ENCODE data around the gene BTRC. TPM values are rescaled to one million over a fixed set of nuclear protein-coding genes. Genes with fewer than 3 reads are reported as not detected.
A peak's percentile ranks its signal among the peaks of the same experiment; 100 is the strongest.

BTRC gene
- 10 to 100 TPM in 1 of 5 donors, 1 to 10 TPM in 4; 3.5 to 14.5 (median 5.3) TPM for total RNA-seq
- 1 to 10 TPM; 3.9 to 4.9 (median 4.1) TPM for polyA plus RNA-seq
- long read RNA-seq, donor 1, full-length matches to known transcripts, result 1 of 1 reads
- long read RNA-seq, donor 1, partial matches to known transcripts, result 0 of 1 reads
- long read RNA-seq, donor 1, other reads (novel, unspliced or antisense), result 0 of 1 reads
- long read RNA-seq, donor 2, full-length matches to known transcripts, result 1 of 1 reads
- long read RNA-seq, donor 2, partial matches to known transcripts, result 0 of 1 reads
- long read RNA-seq, donor 2, other reads (novel, unspliced or antisense), result 0 of 1 reads
- long read RNA-seq, donor 3, result 0 reads
- long read RNA-seq, donor 4, result 0 reads
- long read RNA-seq, donor 5, full-length matches to known transcripts, result 1 of 1 reads
- long read RNA-seq, donor 5, partial matches to known transcripts, result 0 of 1 reads
- long read RNA-seq, donor 5, other reads (novel, unspliced or antisense), result 0 of 1 reads
- long read RNA-seq, donor 6, full-length matches to known transcripts, result 2 of 2 reads
- long read RNA-seq, donor 6, partial matches to known transcripts, result 0 of 2 reads
- long read RNA-seq, donor 6, other reads (novel, unspliced or antisense), result 0 of 2 reads
- long read RNA-seq, donor 7, full-length matches to known transcripts, result 4 of 4 reads
- long read RNA-seq, donor 7, partial matches to known transcripts, result 0 of 4 reads
- long read RNA-seq, donor 7, other reads (novel, unspliced or antisense), result 0 of 4 reads
- long read RNA-seq, donor 8, full-length matches to known transcripts, result 1 of 1 reads
- long read RNA-seq, donor 8, partial matches to known transcripts, result 0 of 1 reads
- long read RNA-seq, donor 8, other reads (novel, unspliced or antisense), result 0 of 1 reads
- long read RNA-seq, donor 9, result 0 reads
- long read RNA-seq, donor 10, full-length matches to known transcripts, result 1 of 1 reads
- long read RNA-seq, donor 10, partial matches to known transcripts, result 0 of 1 reads
- long read RNA-seq, donor 10, other reads (novel, unspliced or antisense), result 0 of 1 reads

GRCh38 chr10:101353692-101354327 lies at the start of gene BTRC:
TSS of gene BTRC (plus strand) at chr10:101354165. CDS start at chr10:101354181, 16 bp downstream.
- WGBS, 5 donors, result 0 to 1% (median 0%) methylated on average over 38 to 50 of the region's 50 CpGs
- H3K27ac ChIP-seq, result peak within 1 kb of the TSS; percentile 84 to 93 (median 87)

DNA sequence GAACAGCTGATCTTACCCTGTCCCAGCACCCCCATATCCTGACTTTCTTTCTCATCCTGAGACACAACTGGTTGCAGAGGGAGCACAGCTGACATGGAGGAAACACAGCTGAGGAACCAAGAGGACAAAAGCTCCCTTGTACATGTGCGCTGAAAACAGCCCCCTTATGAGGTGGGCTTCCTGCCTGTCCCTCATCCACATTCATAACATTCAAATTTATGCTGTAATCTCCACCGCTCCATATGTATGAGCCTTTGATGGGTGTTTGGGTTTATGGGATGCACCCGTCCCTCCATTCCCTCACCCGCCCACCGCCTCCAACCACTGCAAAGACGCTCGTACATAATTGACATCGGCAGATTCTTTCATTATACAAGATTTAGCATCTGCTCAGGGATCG lies 49.6 kb upstream of the BTRC start:
- DNase-seq, result no peak

More at GRCh38 chr10:101353692-101354327, at the start of gene BTRC:
- H3K9me3 ChIP-seq, result no peaks in the 10 kb centered on the region
- peak; percentile 97 to 99 for DNase-seq
- H3K4me1 ChIP-seq, result peaks cover 0 to 40% (median 19%) of the 10 kb centered on the region in 4 donors
- intact Hi-C loops (cut with DNase I; ENCODE audit: low total_unique reads), result no loop called here
- H3K4me3 ChIP-seq, result peak within 1 kb of the TSS; percentile 91 to 98 (median 94)
- peak; percentile 75 to 94 (median 77) for TF ChIP-seq POLR2AphosphoS5 (IDR thresholded peaks at IDR 0.05)
- no peak for TF ChIP-seq EP300 (IDR thresholded peaks at IDR 0.05)
- TF ChIP-seq CTCF (IDR thresholded peaks at IDR 0.05), result no peak
- TF ChIP-seq POLR2A (IDR thresholded peaks at IDR 0.05), result peak in 1 of 4 donors; percentile 16
- no peaks in the 10 kb centered on the region for H3K36me3 ChIP-seq
- H3K27me3 ChIP-seq, result peaks cover 0 to 18% (median 0%) of the 10 kb centered on the region in 3 donors

DNA sequence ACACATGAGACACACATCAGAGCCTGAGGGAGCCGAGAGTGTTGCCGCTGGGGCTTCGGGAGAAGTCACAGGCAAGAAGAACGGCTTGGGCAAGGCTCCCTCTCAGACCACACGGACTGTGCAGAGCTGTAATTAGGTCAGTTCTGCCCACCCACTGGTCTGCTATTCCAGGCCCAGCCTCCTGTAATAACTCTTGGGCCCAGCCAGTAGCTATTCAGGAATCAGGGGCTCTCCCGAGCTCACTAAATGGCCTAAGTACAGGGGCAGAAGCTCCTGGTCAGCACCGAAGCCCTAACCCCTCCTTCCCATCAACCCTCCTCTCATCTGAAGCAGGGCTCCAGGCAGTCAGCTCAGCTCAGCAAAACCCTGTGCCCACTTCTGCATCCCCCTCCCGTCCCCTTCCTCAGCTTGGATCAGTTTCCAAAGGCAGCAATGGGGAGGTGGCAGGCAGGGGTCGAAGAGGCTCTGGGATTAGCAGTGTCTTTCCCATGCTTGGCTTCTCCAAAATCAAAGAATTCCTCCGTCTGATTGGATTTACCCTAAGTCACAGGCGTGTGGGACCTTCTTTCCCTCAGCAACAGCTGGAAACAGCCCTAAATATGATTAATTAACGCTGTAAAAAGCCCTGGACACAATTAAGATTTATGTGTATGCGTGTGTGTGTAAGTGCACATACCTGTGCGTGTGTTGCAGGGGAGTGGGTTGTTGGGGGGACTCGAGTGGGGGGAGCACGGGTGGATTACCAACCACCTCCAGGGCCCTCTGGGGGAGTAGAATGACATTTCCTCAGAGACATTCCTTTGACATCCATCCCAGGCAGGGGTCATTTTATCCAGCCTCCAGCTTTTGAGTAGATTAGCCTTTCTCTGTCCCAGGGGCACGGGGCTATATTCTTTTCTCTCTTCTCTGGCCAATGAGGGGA lies 48.4 kb upstream of the BTRC start:
- Histone ChIP-seq H3K27me3 (peaks cover 0 to 86% (median 15%) of the 10 kb centered on the region in 3 donors), H3K4me3 (no peak overlapping the region), H3K27ac (no peak overlapping the region), H3K9me3 (peaks cover 0 to 2% (median 0%) of the 10 kb centered on the region in 4 donors), H3K4me1 (peaks cover 4 to 5% (median 5%) of the 10 kb centered on the region in 4 donors), H3K36me3 (no peaks in the 10 kb centered on the region)
- DNase-seq, result peak in 1 of 2 donors; percentile 57
- intact Hi-C loops (cut with DNase I; ENCODE audit: low total_unique reads), result no loop called here
- 59 to 62% (median 60%) methylated on average over 17 of the region's 17 CpGs for WGBS, 5 donors
- TF ChIP-seq POLR2AphosphoS5 (IDR thresholded peaks at IDR 0.05) (no peak), POLR2A (IDR thresholded peaks at IDR 0.05) (no peak), EP300 (IDR thresholded peaks at IDR 0.05) (no peak), CTCF (IDR thresholded peaks at IDR 0.05) (no peak)

More for the DNA sequence above, 49.6 kb upstream of the BTRC start:
- no peaks in the 10 kb centered on the region for H3K36me3 ChIP-seq
- no peak for TF ChIP-seq EP300 (IDR thresholded peaks at IDR 0.05)
- TF ChIP-seq POLR2A (IDR thresholded peaks at IDR 0.05), result no peak
- TF ChIP-seq CTCF (IDR thresholded peaks at IDR 0.05), result no peak
- TF ChIP-seq POLR2AphosphoS5 (IDR thresholded peaks at IDR 0.05), result no peak
- H3K4me1 ChIP-seq, result no peaks in the 10 kb centered on the region
- peaks cover 0 to 2% (median 0%) of the 10 kb centered on the region in 4 donors for H3K9me3 ChIP-seq
- intact Hi-C loops (cut with DNase I; ENCODE audit: low total_unique reads), result no loop called here
- 91 to 98% (median 95%) methylated on average over 9 of the region's 9 CpGs for WGBS, 5 donors
- H3K27ac ChIP-seq, result no peak overlapping the region
- no peak overlapping the region for H3K4me3 ChIP-seq
- H3K27me3 ChIP-seq, result peaks cover 0 to 86% (median 5%) of the 10 kb centered on the region in 3 donors

Data from stomach (tissue), 19 donors.